ENCODE measurements around the gene MARK1.

GRCh38 chr1:220681220-220681880 is 153.4 kb downstream of the MARK1 start:
- TF ChIP-seq CTCF (IDR thresholded peaks at IDR 0.05) (no peak), EZH2 (IDR thresholded peaks at IDR 0.05; ENCODE audit: borderline replicate concordance, insufficient read depth, low read depth, low read length, poor library complexity, severe bottlenecking) (no peak)

Data from B cell (primary cell).